GM23338 (cell line): ENCODE measurements around the gene USP6NL. TPM values are rescaled to one million over a fixed set of nuclear protein-coding genes. Genes with fewer than 3 reads are reported as not detected.

Source experiments
- ATAC-seq: fragments of 200-7000 bp; cut with Tn5 transposase; 3 replicates; pipeline ENCODE4 v1.9.1; 2020
- DNase-seq: peaks from one replicate; pipeline ENCODE4 v3.0.0-alpha.2; 2015; ENCODE audit warnings: low spot score
- H2AFZ ChIP-seq: fragments of 200-600 bp; sonication (generic); 2 replicates; pipeline ENCODE4 v1.8.0; 2016; ENCODE audit warnings: antibody characterized with exemption, mild to moderate bottlenecking, moderate library complexity
- H3F3A ChIP-seq: fragments of 200-600 bp; sonication (generic); replicated peaks from 2 replicates; pipeline ENCODE4 v1.8.0; 2017; ENCODE audit warnings: antibody characterized with exemption, mixed run types, low read depth
- H3K27ac ChIP-seq: fragments of 200-600 bp; sonication (generic); 2 replicates; pipeline ENCODE4 v1.6.1; 2016; ENCODE audit warnings: low read depth
- H3K27me3 ChIP-seq: fragments of 200-600 bp; sonication (generic); 2 replicates; pipeline ENCODE4 v1.8.0; 2016; ENCODE audit warnings: mild to moderate bottlenecking, mixed run types, moderate library complexity; ENCODE audit not compliant: insufficient read depth
- H3K36me3 ChIP-seq: fragments of 200-600 bp; sonication (generic); 2 replicates; pipeline ENCODE4 v1.8.0; 2016; ENCODE audit warnings: mild to moderate bottlenecking; ENCODE audit not compliant: insufficient read depth
- H3K4me1 ChIP-seq: fragments of 200-600 bp; sonication (generic); 2 replicates; pipeline ENCODE4 v1.8.0; 2016; ENCODE audit warnings: mild to moderate bottlenecking, moderate library complexity; ENCODE audit not compliant: insufficient read depth
- H3K4me2 ChIP-seq: fragments of 200-600 bp; sonication (generic); 2 replicates; pipeline ENCODE4 v1.7.1; 2017; ENCODE audit warnings: mixed run types
- H3K4me3 ChIP-seq: fragments of 200-600 bp; sonication (generic); 2 replicates; pipeline ENCODE4 v1.6.1; 2016; ENCODE audit warnings: mixed run types
- H3K79me2 ChIP-seq: fragments of 200-600 bp; sonication (generic); replicated peaks from 2 replicates; pipeline ENCODE4 v1.8.0; 2017; ENCODE audit warnings: mild to moderate bottlenecking; ENCODE audit not compliant: insufficient read depth
- H3K9me2 ChIP-seq: fragments of 200-600 bp; sonication (generic); 2 replicates; pipeline ENCODE4 v1.8.0; 2017; ENCODE audit not compliant: insufficient read depth
- H4K20me1 ChIP-seq: fragments of 200-600 bp; sonication (generic); replicated peaks from 2 replicates; pipeline ENCODE4 v1.8.0; 2017; ENCODE audit warnings: mild to moderate bottlenecking; ENCODE audit not compliant: insufficient read depth
- H3K27ac Mint-ChIP-seq: 2 replicates; pipeline ENCODE4 v1.8.0; 2020; ENCODE audit warnings: inconsistent platforms, mild to moderate bottlenecking, moderate library complexity, mixed read lengths
- H3K27me3 Mint-ChIP-seq: 3 replicates; pipeline ENCODE4 v1.8.0; 2022; ENCODE audit warnings: low read depth, mild to moderate bottlenecking, moderate library complexity, mixed read lengths, inconsistent platforms; ENCODE audit not compliant: insufficient read depth, poor library complexity
- H3K36me3 Mint-ChIP-seq: 3 replicates; pipeline ENCODE4 v1.8.0; 2021; ENCODE audit warnings: low read depth, mild to moderate bottlenecking, inconsistent platforms, moderate library complexity, mixed read lengths
- H3K4me1 Mint-ChIP-seq: 3 replicates; pipeline ENCODE4 v1.8.0; 2020; ENCODE audit warnings: mild to moderate bottlenecking, inconsistent platforms, mixed read lengths
- H3K4me3 Mint-ChIP-seq: 3 replicates; pipeline ENCODE4 v1.8.0; 2021; ENCODE audit warnings: moderate library complexity, mild to moderate bottlenecking, inconsistent platforms, mixed read lengths
- H3K9me3 Mint-ChIP-seq: 3 replicates; pipeline ENCODE4 v1.8.0; 2020; ENCODE audit warnings: moderate library complexity, mild to moderate bottlenecking, inconsistent platforms, mixed read lengths
- EZH2 ChIP-seq: fragments of 200-600 bp; sonication (generic); IDR thresholded peaks from one replicate; pipeline ENCODE4 v1.8.0; 2017; ENCODE audit warnings: antibody characterized with exemption, mild to moderate bottlenecking, low read depth; ENCODE audit not compliant: unreplicated experiment
- EZH2phosphoT487 ChIP-seq: fragments of 200-600 bp; sonication (generic); IDR thresholded peaks from one replicate; pipeline ENCODE4 v1.8.1; 2018; ENCODE audit warnings: antibody characterized with exemption; ENCODE audit not compliant: unreplicated experiment
- JUNB ChIP-seq: IDR thresholded peaks from one replicate; pipeline ENCODE4 v1.6.1; 2016; ENCODE audit warnings: antibody characterized with exemption; ENCODE audit not compliant: unreplicated experiment
- POLR2AphosphoS5 ChIP-seq: IDR thresholded peaks from 2 replicates; pipeline ENCODE4 v1.6.1; 2016; ENCODE audit warnings: antibody characterized with exemption, low read depth
- STAT1 ChIP-seq: IDR thresholded peaks from one replicate; pipeline ENCODE4 v1.6.1; 2016; ENCODE audit warnings: antibody characterized with exemption; ENCODE audit not compliant: unreplicated experiment
- ZNF114 ChIP-seq: fragments of 250-450 bp; sonication (Bioruptor Pico); IDR thresholded peaks from 2 replicates; pipeline ENCODE4 v1.5.0; 2020; ENCODE audit warnings: mild to moderate bottlenecking, moderate library complexity
- polyA plus RNA-seq: library from polyadenylated mRNA; unstranded; fragments of >200 nt; fragmentation: Nextera tagmentation; extraction: Ambion mirVana; gene quantifications from 2 replicates; pipeline ENCODE4 v1.2.1, GENCODE V29; 2016
- total RNA-seq: library from RNA; depleted of rRNA; stranded (reverse); fragments of >200 nt; shearing (Covaris generic); gene quantifications from 2 replicates; pipeline ENCODE4 v1.2.3, GENCODE V29; 2014
- TF ChIP-seq, protein P1 (sequence below): fragments of 250-450 bp; sonication (Bioruptor Pico); IDR thresholded peaks from 2 replicates; pipeline ENCODE4 v1.5.0; 2020; ENCODE audit warnings: mild to moderate bottlenecking, moderate library complexity
- TF ChIP-seq, protein P2 (sequence below): IDR thresholded peaks from 2 replicates; pipeline ENCODE4 v1.6.1; 2016; ENCODE audit warnings: antibody characterized with exemption
- TF ChIP-seq, protein P3 (sequence below): IDR thresholded peaks from one replicate; pipeline ENCODE4 v1.6.1; 2018; ENCODE audit warnings: antibody characterized with exemption; ENCODE audit not compliant: unreplicated experiment

USP6NL gene
- total and polyA plus RNA-seq, 2 experiments from 2014 or later = 8.1 to 29.7 TPM

DNA sequence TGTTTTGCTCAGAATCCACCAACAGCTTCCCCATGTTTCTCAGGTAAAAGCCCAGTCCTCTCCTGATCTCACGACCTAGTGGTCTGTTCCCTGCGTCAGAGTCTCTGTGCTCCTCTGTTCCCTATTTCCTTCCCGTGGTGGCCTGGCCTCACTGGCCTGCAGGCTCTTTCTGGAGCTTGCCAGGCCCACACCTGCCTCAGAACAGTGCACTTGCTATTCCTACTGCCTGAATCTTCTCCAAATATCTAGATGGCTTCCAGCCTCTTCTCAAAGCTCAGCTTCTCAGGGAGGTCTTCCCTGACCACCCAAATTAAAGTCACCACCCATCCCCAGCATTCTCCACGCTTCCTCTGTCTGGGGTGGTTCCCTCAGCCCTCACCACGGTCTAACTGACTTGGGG, 165.3 kb downstream of the USP6NL start (continued):
- TF ChIP-seq, protein P1, sequence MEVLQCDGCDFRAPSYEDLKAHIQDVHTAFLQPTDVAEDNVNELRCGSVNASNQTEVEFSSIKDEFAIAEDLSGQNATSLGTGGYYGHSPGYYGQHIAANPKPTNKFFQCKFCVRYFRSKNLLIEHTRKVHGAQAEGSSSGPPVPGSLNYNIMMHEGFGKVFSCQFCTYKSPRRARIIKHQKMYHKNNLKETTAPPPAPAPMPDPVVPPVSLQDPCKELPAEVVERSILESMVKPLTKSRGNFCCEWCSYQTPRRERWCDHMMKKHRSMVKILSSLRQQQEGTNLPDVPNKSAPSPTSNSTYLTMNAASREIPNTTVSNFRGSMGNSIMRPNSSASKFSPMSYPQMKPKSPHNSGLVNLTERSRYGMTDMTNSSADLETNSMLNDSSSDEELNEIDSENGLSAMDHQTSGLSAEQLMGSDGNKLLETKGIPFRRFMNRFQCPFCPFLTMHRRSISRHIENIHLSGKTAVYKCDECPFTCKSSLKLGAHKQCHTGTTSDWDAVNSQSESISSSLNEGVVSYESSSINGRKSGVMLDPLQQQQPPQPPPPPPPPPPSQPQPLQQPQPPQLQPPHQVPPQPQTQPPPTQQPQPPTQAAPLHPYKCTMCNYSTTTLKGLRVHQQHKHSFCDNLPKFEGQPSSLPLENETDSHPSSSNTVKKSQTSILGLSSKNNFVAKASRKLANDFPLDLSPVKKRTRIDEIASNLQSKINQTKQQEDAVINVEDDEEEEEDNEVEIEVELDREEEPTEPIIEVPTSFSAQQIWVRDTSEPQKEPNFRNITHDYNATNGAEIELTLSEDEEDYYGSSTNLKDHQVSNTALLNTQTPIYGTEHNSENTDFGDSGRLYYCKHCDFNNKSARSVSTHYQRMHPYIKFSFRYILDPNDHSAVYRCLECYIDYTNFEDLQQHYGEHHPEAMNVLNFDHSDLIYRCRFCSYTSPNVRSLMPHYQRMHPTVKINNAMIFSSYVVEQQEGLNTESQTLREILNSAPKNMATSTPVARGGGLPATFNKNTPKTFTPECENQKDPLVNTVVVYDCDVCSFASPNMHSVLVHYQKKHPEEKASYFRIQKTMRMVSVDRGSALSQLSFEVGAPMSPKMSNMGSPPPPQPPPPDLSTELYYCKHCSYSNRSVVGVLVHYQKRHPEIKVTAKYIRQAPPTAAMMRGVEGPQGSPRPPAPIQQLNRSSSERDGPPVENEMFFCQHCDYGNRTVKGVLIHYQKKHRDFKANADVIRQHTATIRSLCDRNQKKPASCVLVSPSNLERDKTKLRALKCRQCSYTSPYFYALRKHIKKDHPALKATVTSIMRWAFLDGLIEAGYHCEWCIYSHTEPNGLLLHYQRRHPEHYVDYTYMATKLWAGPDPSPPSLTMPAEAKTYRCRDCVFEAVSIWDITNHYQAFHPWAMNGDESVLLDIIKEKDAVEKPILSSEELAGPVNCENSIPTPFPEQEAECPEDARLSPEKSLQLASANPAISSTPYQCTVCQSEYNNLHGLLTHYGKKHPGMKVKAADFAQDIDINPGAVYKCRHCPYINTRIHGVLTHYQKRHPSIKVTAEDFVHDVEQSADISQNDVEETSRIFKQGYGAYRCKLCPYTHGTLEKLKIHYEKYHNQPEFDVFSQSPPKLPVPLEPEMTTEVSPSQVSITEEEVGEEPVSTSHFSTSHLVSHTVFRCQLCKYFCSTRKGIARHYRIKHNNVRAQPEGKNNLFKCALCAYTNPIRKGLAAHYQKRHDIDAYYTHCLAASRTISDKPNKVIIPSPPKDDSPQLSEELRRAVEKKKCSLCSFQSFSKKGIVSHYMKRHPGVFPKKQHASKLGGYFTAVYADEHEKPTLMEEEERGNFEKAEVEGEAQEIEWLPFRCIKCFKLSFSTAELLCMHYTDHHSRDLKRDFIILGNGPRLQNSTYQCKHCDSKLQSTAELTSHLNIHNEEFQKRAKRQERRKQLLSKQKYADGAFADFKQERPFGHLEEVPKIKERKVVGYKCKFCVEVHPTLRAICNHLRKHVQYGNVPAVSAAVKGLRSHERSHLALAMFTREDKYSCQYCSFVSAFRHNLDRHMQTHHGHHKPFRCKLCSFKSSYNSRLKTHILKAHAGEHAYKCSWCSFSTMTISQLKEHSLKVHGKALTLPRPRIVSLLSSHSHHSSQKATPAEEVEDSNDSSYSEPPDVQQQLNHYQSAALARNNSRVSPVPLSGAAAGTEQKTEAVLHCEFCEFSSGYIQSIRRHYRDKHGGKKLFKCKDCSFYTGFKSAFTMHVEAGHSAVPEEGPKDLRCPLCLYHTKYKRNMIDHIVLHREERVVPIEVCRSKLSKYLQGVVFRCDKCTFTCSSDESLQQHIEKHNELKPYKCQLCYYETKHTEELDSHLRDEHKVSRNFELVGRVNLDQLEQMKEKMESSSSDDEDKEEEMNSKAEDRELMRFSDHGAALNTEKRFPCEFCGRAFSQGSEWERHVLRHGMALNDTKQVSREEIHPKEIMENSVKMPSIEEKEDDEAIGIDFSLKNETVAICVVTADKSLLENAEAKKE = no peak
- TF ChIP-seq, protein P2, sequence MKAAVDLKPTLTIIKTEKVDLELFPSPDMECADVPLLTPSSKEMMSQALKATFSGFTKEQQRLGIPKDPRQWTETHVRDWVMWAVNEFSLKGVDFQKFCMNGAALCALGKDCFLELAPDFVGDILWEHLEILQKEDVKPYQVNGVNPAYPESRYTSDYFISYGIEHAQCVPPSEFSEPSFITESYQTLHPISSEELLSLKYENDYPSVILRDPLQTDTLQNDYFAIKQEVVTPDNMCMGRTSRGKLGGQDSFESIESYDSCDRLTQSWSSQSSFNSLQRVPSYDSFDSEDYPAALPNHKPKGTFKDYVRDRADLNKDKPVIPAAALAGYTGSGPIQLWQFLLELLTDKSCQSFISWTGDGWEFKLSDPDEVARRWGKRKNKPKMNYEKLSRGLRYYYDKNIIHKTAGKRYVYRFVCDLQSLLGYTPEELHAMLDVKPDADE = no peak
- TF ChIP-seq JUNB = no peak
- no peak for TF ChIP-seq EZH2phosphoT487

DNA sequence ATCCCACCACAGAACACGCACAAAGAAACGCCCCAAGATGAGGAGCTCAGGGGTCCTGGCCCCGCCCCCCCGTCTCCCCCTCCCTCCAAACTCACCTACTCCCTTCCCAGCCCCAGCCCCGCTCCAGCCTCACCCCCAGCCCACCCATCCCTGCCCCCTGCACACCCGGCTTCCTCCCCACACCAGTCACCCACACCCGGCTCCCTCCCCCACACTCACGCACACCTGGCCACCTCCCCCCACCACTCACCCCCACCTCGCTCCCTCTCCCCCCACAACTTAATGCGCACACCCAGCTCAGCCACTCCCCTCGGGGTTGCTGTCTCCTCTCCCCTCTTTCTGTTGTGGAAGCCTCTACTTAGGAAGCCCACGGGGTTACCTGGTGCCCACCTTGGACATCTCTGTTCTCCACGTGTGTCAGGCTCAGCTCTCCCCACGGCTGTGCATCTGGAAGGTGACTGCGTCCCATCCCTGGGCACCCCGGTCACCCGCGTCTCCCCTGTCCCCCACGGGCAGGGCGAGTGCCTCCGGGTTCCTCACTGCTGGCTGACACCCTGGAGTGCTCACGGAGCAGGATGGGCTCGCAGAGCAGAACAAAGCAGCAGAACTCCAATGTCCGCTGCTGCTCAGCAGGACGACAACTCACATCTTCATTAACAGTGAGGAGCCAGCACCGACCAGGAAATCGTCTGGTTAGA, 166.8 kb downstream of the USP6NL start:
- Histone ChIP-seq H2AFZ (peak overlapping the region; percentile 78; the same call in 1 of the 2 replicates), H3K9me2 (no peaks in the 10 kb centered on the region), H3K4me1 (peaks cover 25% of the 10 kb centered on the region), H3K27ac (no peak overlapping the region), H4K20me1 (no peaks in the 10 kb centered on the region), H3K79me2 (no peaks in the 10 kb centered on the region), H3K4me3 (no peak overlapping the region), H3K4me2 (no peak overlapping the region), H3K36me3 (no peaks in the 10 kb centered on the region), H3K27me3 (no peaks in the 10 kb centered on the region), H3F3A (no peaks in the 10 kb centered on the region)
- peak; percentile 42 for ATAC-seq
- no peak overlapping the region for H3K4me3 Mint-ChIP-seq
- H3K27ac Mint-ChIP-seq = no peak overlapping the region
- peaks cover 36% of the 10 kb centered on the region for H3K4me1 Mint-ChIP-seq
- TF ChIP-seq EZH2phosphoT487 = no peak
- TF ChIP-seq, protein P2 = no peak
- no peak for TF ChIP-seq ZNF114
- TF ChIP-seq, protein P3, sequence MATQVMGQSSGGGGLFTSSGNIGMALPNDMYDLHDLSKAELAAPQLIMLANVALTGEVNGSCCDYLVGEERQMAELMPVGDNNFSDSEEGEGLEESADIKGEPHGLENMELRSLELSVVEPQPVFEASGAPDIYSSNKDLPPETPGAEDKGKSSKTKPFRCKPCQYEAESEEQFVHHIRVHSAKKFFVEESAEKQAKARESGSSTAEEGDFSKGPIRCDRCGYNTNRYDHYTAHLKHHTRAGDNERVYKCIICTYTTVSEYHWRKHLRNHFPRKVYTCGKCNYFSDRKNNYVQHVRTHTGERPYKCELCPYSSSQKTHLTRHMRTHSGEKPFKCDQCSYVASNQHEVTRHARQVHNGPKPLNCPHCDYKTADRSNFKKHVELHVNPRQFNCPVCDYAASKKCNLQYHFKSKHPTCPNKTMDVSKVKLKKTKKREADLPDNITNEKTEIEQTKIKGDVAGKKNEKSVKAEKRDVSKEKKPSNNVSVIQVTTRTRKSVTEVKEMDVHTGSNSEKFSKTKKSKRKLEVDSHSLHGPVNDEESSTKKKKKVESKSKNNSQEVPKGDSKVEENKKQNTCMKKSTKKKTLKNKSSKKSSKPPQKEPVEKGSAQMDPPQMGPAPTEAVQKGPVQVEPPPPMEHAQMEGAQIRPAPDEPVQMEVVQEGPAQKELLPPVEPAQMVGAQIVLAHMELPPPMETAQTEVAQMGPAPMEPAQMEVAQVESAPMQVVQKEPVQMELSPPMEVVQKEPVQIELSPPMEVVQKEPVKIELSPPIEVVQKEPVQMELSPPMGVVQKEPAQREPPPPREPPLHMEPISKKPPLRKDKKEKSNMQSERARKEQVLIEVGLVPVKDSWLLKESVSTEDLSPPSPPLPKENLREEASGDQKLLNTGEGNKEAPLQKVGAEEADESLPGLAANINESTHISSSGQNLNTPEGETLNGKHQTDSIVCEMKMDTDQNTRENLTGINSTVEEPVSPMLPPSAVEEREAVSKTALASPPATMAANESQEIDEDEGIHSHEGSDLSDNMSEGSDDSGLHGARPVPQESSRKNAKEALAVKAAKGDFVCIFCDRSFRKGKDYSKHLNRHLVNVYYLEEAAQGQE = no peak
- TF ChIP-seq JUNB = no peak
- TF ChIP-seq STAT1 = no peak
- no peak for TF ChIP-seq EZH2
- TF ChIP-seq POLR2AphosphoS5 = no peak
- H3K36me3 Mint-ChIP-seq = no peaks in the 10 kb centered on the region
- peaks cover 11% of the 10 kb centered on the region for H3K27me3 Mint-ChIP-seq
- no peaks in the 10 kb centered on the region; the same call in 2 of the 3 replicates for H3K9me3 Mint-ChIP-seq
- no peak for DNase-seq
